ENCODE results near the gene UTP11.
A peak's percentile ranks its signal among the peaks of the same experiment; 100 is the strongest.

The UTP11 gene

DNA sequence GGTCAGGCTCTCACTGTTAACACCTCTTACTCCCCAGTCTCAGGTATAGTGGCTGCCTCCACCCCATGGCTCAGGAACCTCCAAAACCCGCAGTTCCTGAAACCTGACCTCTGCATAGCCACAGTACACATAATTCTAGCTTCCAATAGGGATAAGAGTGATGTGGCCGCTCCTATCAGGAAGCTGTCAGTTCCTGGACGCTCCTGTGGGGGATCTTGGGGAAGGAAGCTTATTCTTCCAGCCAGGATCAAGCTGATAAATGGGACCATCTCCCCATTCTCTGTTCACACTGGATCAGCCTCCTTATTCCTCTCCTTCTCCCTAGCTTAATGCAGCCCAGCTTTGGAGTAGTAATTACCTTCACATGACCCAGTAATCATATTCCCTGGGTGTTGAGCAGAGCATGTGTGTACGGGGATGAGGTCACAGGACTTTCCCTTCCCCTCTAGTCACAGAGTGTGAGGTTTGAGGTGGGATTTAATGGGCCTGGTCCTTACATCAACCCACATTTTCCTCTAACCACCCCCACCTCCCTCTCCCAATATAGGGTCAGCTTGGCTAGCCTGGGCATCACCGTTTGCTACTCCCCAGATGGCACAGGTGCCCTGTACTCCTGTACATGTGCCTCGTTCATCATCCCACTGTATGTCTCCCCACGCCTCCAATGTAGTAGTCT, 41.0 kb downstream of the UTP11 start:
- Histone ChIP-seq H4K8ac (ENCODE audit: low read depth, low read length) (no peak overlapping the region), H2BK15ac (ENCODE audit: low read length) (no peak overlapping the region), H3K18ac (ENCODE audit: low read length) (no peak overlapping the region), H2AFZ (ENCODE audit: low read length) (no peak overlapping the region), H3K79me1 (ENCODE audit: low read depth, low read length) (peaks cover 5% of the 10 kb centered on the region), H3K9me3 (replicated peaks in 1 of 2; ENCODE audit: control insufficient read depth in 2 of 2, insufficient read depth in 1 of 2, low read depth in 1 of 2, low read length in 2 of 2) (no peaks in the 10 kb centered on the region), H3K23ac (ENCODE audit: low read depth, low read length, poor library complexity) (no peak overlapping the region), H3K4ac (ENCODE audit: low read length) (no peak overlapping the region), H3K36me3 (replicated peaks in 1 of 2; ENCODE audit: control insufficient read depth in 2 of 2, insufficient read depth in 2 of 2, low read length in 2 of 2) (peaks cover 0 to 19% of the 10 kb centered on the region in 2 donors), H2BK5ac (ENCODE audit: low read length) (no peak overlapping the region), H3K4me1 (ENCODE audit: control insufficient read depth in 2 of 2, insufficient read depth in 1 of 2, low read depth in 1 of 2, low read length in 2 of 2) (peaks cover 30 to 47% of the 10 kb centered on the region in 2 donors), H3K4me2 (ENCODE audit: insufficient read depth, low read length, poor library complexity, severe bottlenecking) (no peak overlapping the region), H3K27me3 (ENCODE audit: control insufficient read depth in 3 of 3, insufficient read depth in 3 of 3, low read depth in 1 of 3, low read length in 3 of 3) (no peaks in the 10 kb centered on the region), H3K14ac (ENCODE audit: low read length) (no peak overlapping the region), H3K27ac (replicated peaks; ENCODE audit: low read length) (no peak overlapping the region), H3K4me3 (ENCODE audit: low read length in 2 of 2) (no peak overlapping the region), H2AK5ac (ENCODE audit: low read depth, low read length) (no peak overlapping the region), H2BK12ac (ENCODE audit: low read length) (no peak overlapping the region), H2BK120ac (ENCODE audit: low read depth, low read length) (no peak overlapping the region), H4K91ac (ENCODE audit: low read depth, low read length, poor library complexity) (no peak overlapping the region), H3K9ac (ENCODE audit: low read depth, low read length, poor library complexity) (no peak overlapping the region)
- no peak for DNase-seq (ENCODE audit: low spot score)
- WGBS, 2 donors (ENCODE audit: extremely low coverage in 2 of 2, insufficient read length in 2 of 2, insufficient replicate concordance in 1 of 2), result no CpG with 5 or more reads among the region's 7 CpGs

DNA sequence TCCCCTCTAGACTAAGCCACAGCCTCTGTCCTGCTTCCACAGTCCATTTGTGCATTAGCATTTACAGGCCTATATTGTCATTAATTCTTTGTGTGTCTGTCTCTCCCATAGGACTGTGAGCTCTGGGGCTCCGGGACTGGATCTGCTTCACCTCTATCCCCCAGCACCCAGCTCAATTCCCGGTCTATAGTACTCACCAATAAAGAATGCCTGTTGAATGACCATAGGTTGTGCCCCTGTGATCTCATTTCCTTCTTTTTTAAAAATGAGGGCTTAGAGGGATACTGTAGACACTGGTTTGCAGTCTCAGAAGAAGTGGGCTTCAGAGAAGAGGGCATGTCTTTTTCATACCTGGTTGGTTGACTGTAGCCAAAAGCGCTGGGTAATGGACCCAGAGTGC, 42.9 kb downstream of the UTP11 start:
- Histone ChIP-seq H2BK5ac (ENCODE audit: low read length) (no peak overlapping the region), H3K36me3 (replicated peaks in 1 of 2; ENCODE audit: control insufficient read depth in 2 of 2, insufficient read depth in 2 of 2, low read length in 2 of 2) (peaks cover 0 to 16% of the 10 kb centered on the region in 2 donors), H4K8ac (ENCODE audit: low read depth, low read length) (no peak overlapping the region), H3K27ac (replicated peaks; ENCODE audit: low read length) (no peak overlapping the region), H3K79me1 (ENCODE audit: low read depth, low read length) (peaks cover 3% of the 10 kb centered on the region), H2AK5ac (ENCODE audit: low read depth, low read length) (no peak overlapping the region), H4K91ac (ENCODE audit: low read depth, low read length, poor library complexity) (no peak overlapping the region), H2BK15ac (ENCODE audit: low read length) (no peak overlapping the region), H3K4me2 (ENCODE audit: insufficient read depth, low read length, poor library complexity, severe bottlenecking) (no peak overlapping the region), H2BK120ac (ENCODE audit: low read depth, low read length) (no peak overlapping the region), H2BK12ac (ENCODE audit: low read length) (no peak overlapping the region), H3K4me3 (ENCODE audit: low read length in 2 of 2) (no peak overlapping the region), H3K9me3 (replicated peaks in 1 of 2; ENCODE audit: control insufficient read depth in 2 of 2, insufficient read depth in 1 of 2, low read depth in 1 of 2, low read length in 2 of 2) (no peaks in the 10 kb centered on the region), H2AFZ (ENCODE audit: low read length) (no peak overlapping the region), H3K9ac (ENCODE audit: low read depth, low read length, poor library complexity) (no peak overlapping the region), H3K14ac (ENCODE audit: low read length) (no peak overlapping the region), H3K18ac (ENCODE audit: low read length) (no peak overlapping the region), H3K4ac (ENCODE audit: low read length) (no peak overlapping the region), H3K23ac (ENCODE audit: low read depth, low read length, poor library complexity) (no peak overlapping the region), H3K27me3 (ENCODE audit: control insufficient read depth in 3 of 3, insufficient read depth in 3 of 3, low read depth in 1 of 3, low read length in 3 of 3) (no peaks in the 10 kb centered on the region), H3K4me1 (ENCODE audit: control insufficient read depth in 2 of 2, insufficient read depth in 1 of 2, low read depth in 1 of 2, low read length in 2 of 2) (peaks cover 18 to 32% of the 10 kb centered on the region in 2 donors)
- DNase-seq (ENCODE audit: low spot score), result no peak
- WGBS, 2 donors (ENCODE audit: extremely low coverage in 2 of 2, insufficient read length in 2 of 2, insufficient replicate concordance in 1 of 2), result no CpG with 5 or more reads among the region's 3 CpGs

DNA sequence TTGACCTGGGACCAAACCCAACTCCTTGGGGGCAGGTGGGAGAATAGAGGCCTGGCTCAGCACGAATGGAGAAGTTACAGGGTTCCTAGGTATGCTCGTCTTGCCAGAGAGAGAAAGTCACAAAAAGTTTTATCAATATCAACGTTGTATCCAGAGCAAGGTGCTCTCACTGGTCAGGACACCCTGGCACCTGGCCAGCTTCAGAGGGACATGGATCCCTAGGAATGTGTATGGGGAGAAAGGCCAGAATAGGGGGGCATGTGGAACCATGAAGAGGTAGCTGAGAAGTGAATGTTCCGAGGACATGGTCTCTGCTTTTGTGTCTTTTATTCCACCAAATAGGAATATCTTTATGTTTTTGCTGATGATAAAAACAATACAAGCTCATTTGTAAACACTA, 43.4 kb downstream of the UTP11 start:
- Histone ChIP-seq H2BK120ac (ENCODE audit: low read depth, low read length) (no peak overlapping the region), H3K4me1 (ENCODE audit: control insufficient read depth in 2 of 2, insufficient read depth in 1 of 2, low read depth in 1 of 2, low read length in 2 of 2) (peaks cover 16 to 29% of the 10 kb centered on the region in 2 donors), H3K4me3 (ENCODE audit: low read length in 2 of 2) (no peak overlapping the region), H3K9ac (ENCODE audit: low read depth, low read length, poor library complexity) (no peak overlapping the region), H3K4me2 (ENCODE audit: insufficient read depth, low read length, poor library complexity, severe bottlenecking) (no peak overlapping the region), H3K4ac (ENCODE audit: low read length) (no peak overlapping the region), H3K23ac (ENCODE audit: low read depth, low read length, poor library complexity) (no peak overlapping the region), H3K18ac (ENCODE audit: low read length) (no peak overlapping the region), H2BK5ac (ENCODE audit: low read length) (no peak overlapping the region), H2AFZ (ENCODE audit: low read length) (no peak overlapping the region), H2AK5ac (ENCODE audit: low read depth, low read length) (no peak overlapping the region), H3K27me3 (ENCODE audit: control insufficient read depth in 3 of 3, insufficient read depth in 3 of 3, low read depth in 1 of 3, low read length in 3 of 3) (no peaks in the 10 kb centered on the region), H3K14ac (ENCODE audit: low read length) (no peak overlapping the region), H4K8ac (ENCODE audit: low read depth, low read length) (no peak overlapping the region), H4K91ac (ENCODE audit: low read depth, low read length, poor library complexity) (no peak overlapping the region), H2BK12ac (ENCODE audit: low read length) (no peak overlapping the region), H3K36me3 (replicated peaks in 1 of 2; ENCODE audit: control insufficient read depth in 2 of 2, insufficient read depth in 2 of 2, low read length in 2 of 2) (peaks cover 0 to 16% of the 10 kb centered on the region in 2 donors), H3K79me1 (ENCODE audit: low read depth, low read length) (peaks cover 3% of the 10 kb centered on the region), H3K9me3 (replicated peaks in 1 of 2; ENCODE audit: control insufficient read depth in 2 of 2, insufficient read depth in 1 of 2, low read depth in 1 of 2, low read length in 2 of 2) (peaks cover 0 to under 1% of the 10 kb centered on the region in 2 donors), H2BK15ac (ENCODE audit: low read length) (no peak overlapping the region), H3K27ac (replicated peaks; ENCODE audit: low read length) (no peak overlapping the region)
- WGBS, 2 donors (ENCODE audit: extremely low coverage in 2 of 2, insufficient read length in 2 of 2, insufficient replicate concordance in 1 of 2), result no CpG with 5 or more reads among the region's 4 CpGs
- no peak for DNase-seq (ENCODE audit: low spot score)

DNA sequence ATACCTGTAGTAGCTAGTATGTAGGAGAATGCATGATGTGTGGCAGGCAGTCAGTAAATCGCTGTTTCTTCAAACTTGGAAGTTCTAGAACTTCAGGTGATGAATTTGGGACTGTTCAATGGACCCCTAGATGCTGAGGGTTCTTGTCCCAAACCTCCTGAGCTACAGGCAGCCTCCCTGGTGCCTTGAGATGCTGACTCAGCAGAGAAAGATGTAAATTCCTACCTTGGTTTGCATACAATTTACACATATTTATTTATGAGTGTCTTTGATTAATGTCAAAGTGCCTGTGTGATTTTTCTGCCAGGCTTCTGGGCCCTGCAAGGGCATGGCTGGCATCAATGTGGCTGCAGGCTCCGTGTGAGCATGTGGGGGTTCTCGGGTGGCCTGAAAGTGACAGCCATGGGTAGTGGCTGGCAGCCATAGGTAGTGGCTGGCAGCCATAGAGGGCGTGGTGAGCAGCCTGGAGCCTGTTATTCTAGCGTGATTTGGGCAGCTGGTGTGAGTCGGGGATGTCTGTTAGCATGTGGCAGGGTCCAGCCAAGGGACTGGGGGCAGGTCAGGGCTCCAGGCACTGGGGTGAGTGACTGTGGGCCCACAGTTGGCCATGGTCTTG, 47.2 kb downstream of the UTP11 start:
- peak overlapping the region; percentile 63 for H2AK5ac ChIP-seq (ENCODE audit: low read depth, low read length)
- no peak overlapping the region for H2BK5ac ChIP-seq (ENCODE audit: low read length)
- H2AFZ ChIP-seq (ENCODE audit: low read length), result no peak overlapping the region
- H3K4me1 ChIP-seq (ENCODE audit: control insufficient read depth in 2 of 2, insufficient read depth in 1 of 2, low read depth in 1 of 2, low read length in 2 of 2), result peaks cover 12 to 16% of the 10 kb centered on the region in 2 donors
- H3K36me3 ChIP-seq (replicated peaks in 1 of 2; ENCODE audit: control insufficient read depth in 2 of 2, insufficient read depth in 2 of 2, low read length in 2 of 2), result peaks cover 0 to 19% of the 10 kb centered on the region in 2 donors
- H3K4me2 ChIP-seq (ENCODE audit: insufficient read depth, low read length, poor library complexity, severe bottlenecking), result no peak overlapping the region
- peak overlapping the region; percentile 73 for H3K14ac ChIP-seq (ENCODE audit: low read length)
- H3K27ac ChIP-seq (replicated peaks; ENCODE audit: low read length), result no peak overlapping the region
- H2BK15ac ChIP-seq (ENCODE audit: low read length), result no peak overlapping the region
- no peaks in the 10 kb centered on the region for H3K79me1 ChIP-seq (ENCODE audit: low read depth, low read length)
- no peak overlapping the region for H3K9ac ChIP-seq (ENCODE audit: low read depth, low read length, poor library complexity)
- no CpG with 5 or more reads among the region's 6 CpGs for WGBS, 2 donors (ENCODE audit: extremely low coverage in 2 of 2, insufficient read length in 2 of 2, insufficient replicate concordance in 1 of 2)
- peak overlapping the region; percentile 46 for H3K18ac ChIP-seq (ENCODE audit: low read length)
- no peak overlapping the region for H4K91ac ChIP-seq (ENCODE audit: low read depth, low read length, poor library complexity)
- peaks cover 0 to 2% of the 10 kb centered on the region in 2 donors for H3K9me3 ChIP-seq (replicated peaks in 1 of 2; ENCODE audit: control insufficient read depth in 2 of 2, insufficient read depth in 1 of 2, low read depth in 1 of 2, low read length in 2 of 2)
- no peaks in the 10 kb centered on the region for H3K27me3 ChIP-seq (ENCODE audit: control insufficient read depth in 3 of 3, insufficient read depth in 3 of 3, low read depth in 1 of 3, low read length in 3 of 3)
- H2BK120ac ChIP-seq (ENCODE audit: low read depth, low read length), result peak overlapping the region; percentile 95
- DNase-seq (ENCODE audit: low spot score), result no peak
- H3K23ac ChIP-seq (ENCODE audit: low read depth, low read length, poor library complexity), result no peak overlapping the region
- H2BK12ac ChIP-seq (ENCODE audit: low read length), result no peak overlapping the region
- H3K4ac ChIP-seq (ENCODE audit: low read length), result no peak overlapping the region
- no peak overlapping the region for H4K8ac ChIP-seq (ENCODE audit: low read depth, low read length)
- H3K4me3 ChIP-seq (ENCODE audit: low read length in 2 of 2), result no peak overlapping the region

Data from neuronal stem cell (in vitro differentiated cells).